Cardiac muscle cell (in vitro differentiated cells and primary cell): ENCODE results near the gene SRSF8. TPM values are rescaled to one million over a fixed set of nuclear protein-coding genes. Genes with fewer than 3 reads are reported as not detected.

ENCODE experiments used
- DNase-seq, 2 donors: peaks; one replicate each; pipeline versions ENCODE4 v3.0.0 to v3.0.0-alpha.2; 2010 to 2017; ENCODE audit warnings: low read depth in 1 of 2, low spot score in 1 of 2
- H3K27ac ChIP-seq: fragments of 200-600 bp; sonication (generic); 2 replicates; pipeline ENCODE4 v1.5.1; 2016
- H3K27me3 ChIP-seq: fragments of 200-600 bp; sonication (generic); 2 replicates; pipeline ENCODE4 v1.6.0; 2016; ENCODE audit warnings: control low read depth
- H3K36me3 ChIP-seq: fragments of 200-600 bp; sonication (generic); 2 replicates; pipeline ENCODE4 v1.5.1; 2016; ENCODE audit warnings: control low read depth
- H3K4me1 ChIP-seq: fragments of 200-600 bp; sonication (generic); 2 replicates; pipeline ENCODE4 v1.8.1; 2017; ENCODE audit warnings: low read depth, mild to moderate bottlenecking, mixed run types
- H3K4me3 ChIP-seq: fragments of 200-600 bp; sonication (generic); 2 replicates; pipeline ENCODE4 v1.5.1; 2016; ENCODE audit warnings: mild to moderate bottlenecking
- H3K9me3 ChIP-seq: fragments of 200-600 bp; sonication (generic); 2 replicates; pipeline ENCODE4 v1.5.1; 2017; ENCODE audit warnings: low read depth, mild to moderate bottlenecking, control low read depth
- CTCF ChIP-seq: IDR thresholded peaks from 2 replicates; pipeline ENCODE4 v1.5.1; 2012; ENCODE audit warnings: low read depth, mild to moderate bottlenecking, low read length
- polyA plus RNA-seq: library from polyadenylated mRNA; unstranded; fragments of >200 nt; fragmentation: Nextera tagmentation; extraction: Ambion mirVana; gene quantifications from 2 replicates; pipeline ENCODE4 v1.2.1, GENCODE V29; 2016
- total RNA-seq: library from RNA; depleted of rRNA; stranded (reverse); fragments of >200 nt; gene quantifications from 2 replicates; pipeline ENCODE4 v1.2.3, GENCODE V29; 2016

The SRSF8 gene
- total and polyA plus RNA-seq, 2 experiments from 2014 or later = 19.0 to 43.0 TPM

DNA sequence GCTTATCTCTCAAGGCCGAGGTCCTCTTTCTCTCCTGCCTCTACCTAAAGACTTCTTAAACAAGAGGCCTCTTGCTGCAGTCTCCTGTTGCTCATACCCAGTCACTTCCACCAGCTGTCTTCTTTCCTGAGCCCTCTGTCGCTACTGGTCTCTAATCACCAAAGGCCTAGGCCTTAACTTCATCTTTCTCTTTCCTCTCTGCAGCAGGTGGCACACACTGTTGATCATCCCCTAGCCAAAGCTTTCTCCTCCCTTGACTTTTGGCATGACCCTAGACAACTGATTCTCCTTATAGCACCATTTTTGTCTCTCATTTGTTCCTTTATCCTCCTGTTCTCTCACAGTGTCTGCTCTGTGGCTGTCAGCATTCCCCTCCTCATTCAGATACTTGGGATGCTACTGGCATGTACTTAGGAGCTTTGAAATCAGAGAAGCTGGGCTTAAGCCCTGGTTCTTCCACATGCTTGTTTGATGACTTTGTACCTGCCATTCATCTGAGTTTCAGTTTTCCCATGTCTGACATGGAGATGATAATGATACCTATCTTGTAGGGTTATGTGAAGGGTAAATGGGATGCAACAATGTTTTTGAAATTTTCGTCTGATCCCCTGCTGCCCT is 45.3 kb downstream of the SRSF8 start:
- no peaks in the 10 kb centered on the region for H3K9me3 ChIP-seq
- DNase-seq = no peak
- H3K4me1 ChIP-seq = peaks cover 12% of the 10 kb centered on the region
- H3K4me3 ChIP-seq = no peak overlapping the region
- no peak overlapping the region for H3K27ac ChIP-seq
- H3K36me3 ChIP-seq = no peaks in the 10 kb centered on the region
- H3K27me3 ChIP-seq = no peaks in the 10 kb centered on the region
- no peak for TF ChIP-seq CTCF

DNA sequence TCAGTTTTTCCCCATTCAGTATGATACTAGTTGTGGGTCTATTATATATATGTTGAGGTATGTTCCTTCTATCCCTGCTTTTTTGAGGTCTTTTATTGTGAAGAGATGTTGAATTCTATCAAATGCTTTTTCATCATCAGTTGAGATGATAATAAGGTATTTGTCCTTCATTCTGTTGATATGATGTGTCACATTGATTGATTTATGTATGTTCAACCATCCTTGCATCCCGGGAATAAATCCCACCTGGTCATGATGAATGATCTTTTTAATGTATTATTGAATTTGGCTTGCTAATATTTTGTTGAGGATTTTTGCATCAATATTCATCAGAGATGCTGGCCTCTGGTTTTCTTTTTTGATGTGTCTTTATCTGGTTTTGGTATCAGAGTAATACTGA is 48.9 kb downstream of the SRSF8 start:
- Histone ChIP-seq H3K27ac (no peak overlapping the region), H3K4me3 (no peak overlapping the region), H3K9me3 (no peaks in the 10 kb centered on the region), H3K36me3 (no peaks in the 10 kb centered on the region), H3K27me3 (no peaks in the 10 kb centered on the region), H3K4me1 (no peaks in the 10 kb centered on the region)
- DNase-seq = no peak
- no peak for TF ChIP-seq CTCF

GRCh38 chr11:95119361-95120060 is 52.8 kb downstream of the SRSF8 start:
- H3K27me3 ChIP-seq = no peaks in the 10 kb centered on the region
- no peak overlapping the region for H3K4me3 ChIP-seq
- no peak overlapping the region for H3K27ac ChIP-seq
- H3K36me3 ChIP-seq = no peaks in the 10 kb centered on the region
- no peak for DNase-seq
- TF ChIP-seq CTCF = no peak
- peaks cover 8% of the 10 kb centered on the region for H3K4me1 ChIP-seq
- no peaks in the 10 kb centered on the region for H3K9me3 ChIP-seq

Other genes with a start within 250 kb of the SRSF8 start
- gene CWC15, start 93.4 kb upstream of the SRSF8 start, total RNA-seq = 55.9 and 60.4 TPM in 2 replicates
- 77.8 and 99.2 TPM in 2 replicates for gene CWC15, start 93.4 kb upstream of the SRSF8 start, polyA plus RNA-seq
- 3.7 and 3.8 TPM in 2 replicates for gene KDM4D, start 93.2 kb upstream of the SRSF8 start, total RNA-seq
- gene KDM4D, start 93.2 kb upstream of the SRSF8 start, polyA plus RNA-seq = 3.3 and 4.7 TPM in 2 replicates
- not detected in 2 replicates for gene KDM4E, start 41.7 kb upstream of the SRSF8 start, total RNA-seq
- not detected in 2 replicates for gene KDM4E, start 41.7 kb upstream of the SRSF8 start, polyA plus RNA-seq
- gene KDM4F, start 17.5 kb upstream of the SRSF8 start, total RNA-seq = not detected in 2 replicates
- gene KDM4F, start 17.5 kb upstream of the SRSF8 start, polyA plus RNA-seq = not detected in 2 replicates
- 2.0 and 3.3 TPM in 2 replicates for gene ENDOD1, start 22.9 kb downstream of the SRSF8 start, total RNA-seq
- 2.0 and 2.8 TPM in 2 replicates for gene ENDOD1, start 22.9 kb downstream of the SRSF8 start, polyA plus RNA-seq
- gene SESN3, start 164.3 kb downstream of the SRSF8 start, total RNA-seq = 21.6 and 27.7 TPM in 2 replicates
- 3.9 and 6.0 TPM in 2 replicates for gene SESN3, start 164.3 kb downstream of the SRSF8 start, polyA plus RNA-seq